ENCODE measurements around the gene HPSE2.
"Not testable (repeated sequence)": the region's sequence is repeated elsewhere in the genome, so short reads cannot be mapped to it uniquely, and the experiment has no call there.

Gene HPSE2

DNA sequence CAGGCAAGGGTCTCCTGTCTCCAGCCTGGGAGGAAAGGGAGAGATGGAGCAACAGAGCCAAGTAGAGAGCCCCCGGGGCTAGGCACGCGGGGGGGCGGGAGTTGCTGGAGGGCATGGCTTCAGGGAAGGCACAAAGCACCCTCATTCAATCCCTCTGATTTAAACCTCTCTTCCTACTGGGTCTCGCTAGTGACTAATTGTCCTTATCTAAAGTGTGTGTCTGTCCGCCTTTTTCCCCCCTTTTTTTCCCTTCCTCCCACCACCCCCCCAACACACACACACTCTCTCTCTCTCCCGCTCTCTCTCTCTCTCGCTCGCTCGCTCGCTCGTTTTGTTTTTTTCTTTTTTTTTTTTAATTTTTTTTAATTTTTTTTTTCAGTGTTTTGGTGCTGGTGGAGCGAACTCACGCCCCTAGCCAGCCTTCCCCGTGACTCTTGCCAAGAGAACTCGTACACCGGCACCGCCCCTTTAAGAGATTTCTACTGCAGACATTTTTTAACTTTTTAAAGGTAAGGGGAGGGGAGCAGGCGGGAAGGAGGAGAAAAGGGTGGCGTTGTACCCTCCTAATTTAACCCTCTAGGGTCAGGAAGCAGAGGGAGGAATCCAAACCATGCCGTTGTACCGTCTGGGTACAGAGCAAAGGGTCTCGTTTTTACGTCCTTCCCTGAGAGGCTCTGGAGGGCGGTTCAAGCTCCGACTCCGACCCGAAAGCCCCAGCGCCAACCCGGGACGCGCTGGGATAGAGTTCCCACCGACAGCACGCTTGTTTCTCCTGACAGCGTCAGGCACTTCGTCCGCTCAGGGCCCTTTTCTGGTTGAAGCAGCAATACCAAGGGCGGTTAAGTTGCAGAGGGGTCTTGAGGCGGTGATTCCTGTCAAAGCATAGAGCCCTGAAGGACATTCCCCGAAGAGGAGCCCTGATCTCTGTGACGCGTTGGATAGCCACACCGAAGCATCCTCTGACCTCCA lies at the start of gene HPSE2:
TSS of gene HPSE2 (minus strand) at position 195 of the 969 bp plus-strand sequence.
- no peak for DNase-seq (ENCODE audit: low read depth)

DNA sequence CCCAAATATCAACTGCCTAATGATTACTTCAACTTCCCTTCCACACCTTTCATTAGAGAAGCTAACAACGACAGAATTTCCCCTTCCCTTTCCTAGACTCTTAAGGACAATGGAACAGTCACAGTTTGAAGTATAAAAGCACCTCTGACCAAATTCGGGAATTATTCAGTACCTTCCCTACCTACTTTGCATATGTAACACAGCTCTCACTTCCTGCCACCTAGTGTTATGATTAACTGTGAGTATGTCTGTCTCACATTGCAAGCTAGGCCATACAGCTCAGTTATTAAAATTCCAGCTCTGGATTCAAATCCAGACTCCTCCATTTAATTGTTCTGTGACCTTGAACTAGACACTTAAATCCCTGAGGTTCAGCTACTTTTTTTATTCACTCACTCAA lies 44.8 kb upstream of the HPSE2 start:
- DNase-seq (ENCODE audit: low read depth): no peak

- DNase-seq (ENCODE audit: low read depth): peak; percentile 40
Observed at GRCh38 chr10:99279626-99280111, 44.0 kb upstream of the HPSE2 start.

GRCh38 chr10:99276848-99277486 lies 41.3 kb upstream of the HPSE2 start:
- no peak for DNase-seq (ENCODE audit: low read depth)

DNA sequence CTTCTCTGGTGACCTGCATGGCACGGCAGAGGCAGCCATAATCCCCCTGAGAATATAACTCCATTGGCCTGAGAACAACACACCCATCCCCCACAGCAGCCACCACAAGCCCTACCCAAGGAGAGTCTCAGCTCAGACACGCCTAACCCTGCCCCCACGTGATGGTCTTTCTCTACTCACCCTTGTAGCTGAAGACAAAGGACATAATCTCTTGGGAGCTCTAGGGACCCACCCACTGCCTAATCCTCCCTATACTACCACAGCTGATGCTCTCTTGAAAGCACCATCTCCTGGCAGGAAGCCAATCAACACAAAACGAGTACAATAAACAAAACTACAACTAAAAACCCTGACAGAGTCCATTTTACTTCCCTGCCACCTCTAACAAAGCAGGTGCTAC lies 30.7 kb upstream of the HPSE2 start:
- no peak for DNase-seq (ENCODE audit: low read depth)

GRCh38 chr10:99248824-99249223 lies 13.2 kb upstream of the HPSE2 start:
- no peak for DNase-seq (ENCODE audit: low read depth)

DNA sequence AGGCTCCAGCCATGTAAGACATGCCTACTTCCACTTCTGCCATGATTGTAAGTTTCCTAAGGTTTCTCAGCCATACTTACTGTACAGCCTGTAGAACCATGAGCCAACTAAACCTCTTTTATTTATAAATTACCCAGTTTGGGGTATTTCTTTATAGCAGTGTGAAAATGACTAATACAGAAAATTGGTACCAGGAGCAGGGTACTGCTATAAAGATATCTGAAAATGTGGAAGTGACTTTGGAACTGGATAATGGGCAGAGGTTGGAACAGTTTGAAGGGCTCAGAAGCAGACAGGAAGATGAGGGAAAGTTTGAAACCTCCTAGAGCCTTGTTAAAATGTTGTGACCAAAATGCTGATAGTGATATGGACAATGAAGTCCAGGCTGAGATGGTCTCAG lies 12.2 kb upstream of the HPSE2 start:
- not testable (repeated sequence) for DNase-seq (ENCODE audit: low read depth)

- no peak for DNase-seq (ENCODE audit: low read depth)
Observed at GRCh38 chr10:99236627-99237309, 1.1 kb upstream of the HPSE2 start.

GRCh38 chr10:99234791-99235657 lies 628 bp downstream of the HPSE2 start:
- DNase-seq (ENCODE audit: low read depth): no peak

- DNase-seq (ENCODE audit: low read depth): no peak
Observed at GRCh38 chr10:99234041-99234790, 1.4 kb downstream of the HPSE2 start.

DNA sequence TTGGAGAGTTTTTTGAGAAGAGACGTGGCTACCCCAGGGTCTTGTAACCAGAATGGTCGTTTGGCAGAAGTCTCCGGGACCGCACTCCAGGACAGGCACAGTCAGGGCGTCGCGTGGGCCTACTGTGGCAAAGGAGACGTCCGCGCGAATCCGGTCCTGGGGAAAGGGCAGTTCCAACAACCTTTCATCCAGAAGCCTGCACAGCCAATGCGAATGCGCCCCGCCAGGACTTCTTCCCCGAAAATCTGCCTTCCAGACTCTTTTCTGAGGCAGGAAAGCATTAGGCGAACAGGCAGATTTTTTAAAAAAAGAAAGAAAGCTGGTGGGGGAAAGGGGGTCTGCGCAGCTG lies 2.0 kb downstream of the HPSE2 start:
- DNase-seq (ENCODE audit: low read depth): no peak

DNA sequence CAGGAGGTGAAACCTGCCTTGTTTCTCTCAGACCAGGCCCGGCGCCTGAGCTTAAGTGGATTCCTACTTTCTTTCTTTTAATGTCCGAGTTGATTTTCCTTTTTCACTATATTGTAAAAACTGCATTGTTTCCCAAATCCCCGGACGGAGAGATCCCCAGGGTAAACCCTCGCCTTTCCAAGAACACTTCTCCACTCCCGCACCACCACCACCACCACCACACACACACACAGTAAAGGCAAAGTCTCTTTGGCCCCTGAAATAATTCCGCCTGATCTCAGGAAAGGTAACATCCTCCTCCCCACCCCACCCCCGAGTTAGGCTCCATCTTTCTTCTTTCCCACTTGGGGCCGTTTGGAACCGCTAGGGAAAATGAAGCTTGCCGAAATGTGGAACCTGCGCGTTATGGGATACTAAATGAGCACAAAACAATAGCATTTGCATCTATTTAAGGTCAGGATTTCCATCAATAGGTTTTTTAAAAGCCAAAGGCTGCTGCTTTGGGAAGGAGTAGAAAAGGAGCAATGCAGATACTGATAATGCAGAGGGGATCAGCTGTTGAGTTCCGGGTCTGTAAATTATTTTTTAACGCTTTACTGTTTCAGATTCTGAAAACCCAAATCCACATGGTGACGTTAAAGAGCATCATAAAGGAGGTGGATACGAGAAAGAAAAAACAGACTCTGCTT lies 2.5 kb downstream of the HPSE2 start:
- DNase-seq (ENCODE audit: low read depth): no peak

GRCh38 chr10:99232360-99232999 lies 3.2 kb downstream of the HPSE2 start:
- no peak for DNase-seq (ENCODE audit: low read depth)

GRCh38 chr10:99224766-99225165 lies 10.9 kb downstream of the HPSE2 start:
- DNase-seq (ENCODE audit: low read depth): no peak

GRCh38 chr10:99207340-99207739 lies 28.3 kb downstream of the HPSE2 start:
- no peak for DNase-seq (ENCODE audit: low read depth)

GRCh38 chr10:99203310-99203709 lies 32.3 kb downstream of the HPSE2 start:
- DNase-seq (ENCODE audit: low read depth): no peak

- no peak for DNase-seq (ENCODE audit: low read depth)
Observed at GRCh38 chr10:99172950-99173349, 62.7 kb downstream of the HPSE2 start.

DNA sequence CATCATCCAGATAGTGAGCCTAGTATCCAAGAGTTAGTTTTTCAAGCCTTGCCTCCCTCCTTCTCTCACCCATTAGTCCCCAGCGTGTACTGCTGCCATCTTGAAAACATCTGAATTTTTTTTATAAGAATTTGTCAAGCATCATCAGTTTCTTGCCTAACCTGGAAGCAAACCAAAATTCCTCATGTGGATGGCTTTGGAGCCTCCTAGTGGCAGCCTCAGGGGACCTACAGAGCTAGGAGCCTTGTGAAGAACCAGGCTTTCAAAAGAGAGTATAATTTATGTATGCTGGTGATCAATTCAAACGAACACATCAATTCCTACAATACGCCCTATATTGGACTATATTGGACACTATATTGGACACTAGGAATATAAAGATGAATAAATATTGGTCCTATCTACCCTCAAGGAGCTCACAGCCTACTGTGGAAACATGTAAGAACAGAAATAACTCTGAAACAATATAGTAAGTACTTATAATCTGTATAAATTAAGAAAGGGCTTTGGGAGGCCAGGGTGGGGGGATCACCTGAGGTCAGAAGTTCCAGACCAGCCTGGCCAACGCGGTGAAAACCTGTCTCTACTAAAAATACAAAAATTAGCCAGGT lies 63.4 kb downstream of the HPSE2 start:
- no peak for DNase-seq (ENCODE audit: low read depth)

DNA sequence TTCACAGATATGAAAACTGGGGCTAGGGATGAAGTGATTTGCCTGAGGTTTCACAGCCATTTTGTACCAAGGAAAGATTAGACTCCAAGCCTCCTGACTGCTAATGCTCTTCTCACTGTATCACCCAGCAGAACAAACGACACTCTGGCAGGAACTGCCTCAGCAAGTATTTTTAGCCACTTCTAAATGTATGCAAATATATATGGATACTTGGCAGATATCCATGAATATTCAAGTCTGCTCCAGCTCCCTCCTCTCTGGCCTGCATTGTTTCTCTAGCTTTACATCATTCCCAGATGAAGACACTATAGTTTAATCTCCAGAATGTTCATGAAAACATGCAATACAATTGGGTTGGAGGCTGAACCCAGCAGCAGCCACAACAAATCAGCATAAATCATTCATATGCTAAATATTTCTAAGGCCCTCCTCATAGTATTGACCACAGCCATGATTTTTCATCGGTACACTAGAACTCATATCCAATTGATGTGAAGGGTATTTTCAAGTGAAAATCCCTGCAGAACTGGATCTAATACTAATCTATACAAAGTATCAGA lies 65.5 kb downstream of the HPSE2 start:
- DNase-seq (ENCODE audit: low read depth): no peak

Data from HS-27A (cell line).